BLaER1 treated with 17β-estradiol and CSF1 and Interleukin-3, amounts not matched to agents 10 nM and 100 nM (cell line): ENCODE data around the gene SYPL2.

Experiments
- H3K27ac ChIP-seq, 11 experiments: shearing (Covaris generic); formaldehyde crosslinking; 2 replicates each; pipeline ENCODE4 v1.8.1; 2022
- H3K27me3 ChIP-seq, 11 experiments: shearing (Covaris generic); formaldehyde crosslinking; 2 replicates each; pipeline ENCODE4 v1.8.1; 2022
- H3K36me3 ChIP-seq, 11 experiments: shearing (Covaris generic); formaldehyde crosslinking; 2 replicates each; pipeline ENCODE4 v1.8.1; 2022
- H3K4me1 ChIP-seq, 10 experiments: shearing (Covaris generic); formaldehyde crosslinking; 2 replicates each; pipeline ENCODE4 v1.8.1; 2022
- H3K4me2 ChIP-seq, 11 experiments: shearing (Covaris generic); formaldehyde crosslinking; 2 replicates each; pipeline ENCODE4 v1.8.1; 2022
- H3K4me3 ChIP-seq, 10 experiments: shearing (Covaris generic); formaldehyde crosslinking; 2 replicates each; pipeline ENCODE4 v1.8.1; 2022
- H3K9ac ChIP-seq, 11 experiments: shearing (Covaris generic); formaldehyde crosslinking; 2 replicates each; pipeline ENCODE4 v1.8.1; 2022
- H3K9me3 ChIP-seq, 11 experiments: shearing (Covaris generic); formaldehyde crosslinking; replicated peaks in 1 of 11; 2 replicates each; pipeline ENCODE4 v1.8.1; 2022
- H4K20me1 ChIP-seq, 11 experiments: shearing (Covaris generic); formaldehyde crosslinking; 2 replicates each; pipeline ENCODE4 v1.8.1; 2022
- Cebpa-rat ChIP-seq, 11 experiments: shearing (Covaris generic); IDR thresholded peaks; 2 replicates each; pipeline ENCODE4 v1.8.1; 2022

The SYPL2 gene

DNA sequence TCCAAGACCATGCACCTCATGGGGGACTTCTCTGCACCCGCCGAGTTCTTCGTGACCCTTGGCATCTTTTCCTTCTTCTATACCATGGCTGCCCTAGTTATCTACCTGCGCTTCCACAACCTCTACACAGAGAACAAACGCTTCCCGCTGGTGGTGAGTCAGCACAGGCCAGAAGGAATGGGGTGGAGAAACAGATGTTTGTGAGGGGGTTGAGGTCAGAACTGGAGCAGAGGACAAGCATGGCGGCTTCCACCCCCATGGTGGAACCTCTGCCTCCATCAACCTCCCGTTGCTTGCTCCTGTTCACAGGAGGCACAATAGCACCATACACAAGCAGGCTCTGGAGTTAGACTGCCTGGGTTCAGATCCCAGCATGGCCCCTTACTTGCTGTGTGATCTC lies 10.5 kb downstream of the SYPL2 start:
- no peaks in the 10 kb centered on the region for H3K9me3 ChIP-seq
- H3K4me3 ChIP-seq: no peak overlapping the region
- H3K4me2 ChIP-seq: no peak overlapping the region
- no peaks in the 10 kb centered on the region for H3K36me3 ChIP-seq
- peaks cover 0 to 16% (median 3%) of the 10 kb centered on the region in 10 experiments; a peak in 10 of 20 replicates for H3K4me1 ChIP-seq
- no peak for TF ChIP-seq Cebpa-rat (IDR thresholded peaks at IDR 0.05)
- H3K9ac ChIP-seq: no peak overlapping the region
- no peak overlapping the region for H3K27ac ChIP-seq
- no peaks in the 10 kb centered on the region for H3K27me3 ChIP-seq
- H4K20me1 ChIP-seq: no peaks in the 10 kb centered on the region; a peak in 1 of 22 replicates

GRCh38 chr1:109477821-109478220 lies 11.5 kb downstream of the SYPL2 start:
- no peaks in the 10 kb centered on the region for H3K9me3 ChIP-seq
- H3K27me3 ChIP-seq: no peaks in the 10 kb centered on the region
- peak overlapping the region in 4 of 11 experiments; percentile 16 to 64 (median 36); a peak in 8 of 22 replicates for H3K4me2 ChIP-seq
- no peak overlapping the region for H3K27ac ChIP-seq
- H4K20me1 ChIP-seq: no peaks in the 10 kb centered on the region; a peak in 1 of 22 replicates
- H3K4me1 ChIP-seq: peaks cover under 1 to 16% (median 3%) of the 10 kb centered on the region in 10 experiments
- no peak overlapping the region for H3K9ac ChIP-seq
- no peak overlapping the region for H3K4me3 ChIP-seq
- TF ChIP-seq Cebpa-rat (IDR thresholded peaks at IDR 0.05): no peak
- no peaks in the 10 kb centered on the region for H3K36me3 ChIP-seq

DNA sequence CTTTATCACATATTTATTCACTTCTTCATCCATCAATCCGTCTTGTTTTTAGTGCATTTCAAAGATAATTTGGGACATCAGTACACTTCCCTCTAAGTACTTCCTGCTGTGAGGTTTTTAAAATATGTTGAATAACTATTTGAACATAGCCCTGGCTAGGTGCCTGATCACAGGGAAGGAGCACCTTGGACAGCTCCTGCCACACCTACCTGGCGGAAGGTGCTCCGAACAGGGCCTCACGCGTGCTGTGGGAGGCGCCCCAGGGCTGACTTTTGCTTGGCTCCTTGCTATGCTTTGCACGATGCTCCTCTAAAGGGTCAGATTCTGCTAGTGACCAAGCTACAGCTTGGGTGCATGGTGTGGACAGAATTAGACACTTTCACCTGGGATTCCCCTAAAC lies 12.5 kb downstream of the SYPL2 start:
- Histone ChIP-seq H3K27me3 (no peaks in the 10 kb centered on the region), H3K4me1 (peaks cover 6 to 19% (median 9%) of the 10 kb centered on the region in 10 experiments), H3K27ac (no peak overlapping the region), H3K9me3 (no peaks in the 10 kb centered on the region), H3K36me3 (no peaks in the 10 kb centered on the region), H3K4me2 (peak overlapping the region in 2 of 11 experiments; percentile 16 to 64; a peak in 1 of 22 replicates), H3K4me3 (no peak overlapping the region), H4K20me1 (no peaks in the 10 kb centered on the region; a peak in 1 of 22 replicates), H3K9ac (no peak overlapping the region)
- TF ChIP-seq Cebpa-rat (IDR thresholded peaks at IDR 0.05): no peak

- Histone ChIP-seq H3K9ac (no peak overlapping the region), H3K9me3 (no peaks in the 10 kb centered on the region), H3K36me3 (no peaks in the 10 kb centered on the region), H3K4me3 (no peak overlapping the region), H3K27me3 (no peaks in the 10 kb centered on the region), H3K27ac (no peak overlapping the region), H3K4me1 (peaks cover 6 to 20% (median 9%) of the 10 kb centered on the region in 10 experiments), H4K20me1 (peaks cover 0 to under 1% (median 0%) of the 10 kb centered on the region in 11 experiments; a peak in 3 of 22 replicates), H3K4me2 (no peak overlapping the region)
- no peak for TF ChIP-seq Cebpa-rat (IDR thresholded peaks at IDR 0.05)
These were observed 13.0 kb downstream of the SYPL2 start for GRCh38 chr1:109479311-109479710.

DNA sequence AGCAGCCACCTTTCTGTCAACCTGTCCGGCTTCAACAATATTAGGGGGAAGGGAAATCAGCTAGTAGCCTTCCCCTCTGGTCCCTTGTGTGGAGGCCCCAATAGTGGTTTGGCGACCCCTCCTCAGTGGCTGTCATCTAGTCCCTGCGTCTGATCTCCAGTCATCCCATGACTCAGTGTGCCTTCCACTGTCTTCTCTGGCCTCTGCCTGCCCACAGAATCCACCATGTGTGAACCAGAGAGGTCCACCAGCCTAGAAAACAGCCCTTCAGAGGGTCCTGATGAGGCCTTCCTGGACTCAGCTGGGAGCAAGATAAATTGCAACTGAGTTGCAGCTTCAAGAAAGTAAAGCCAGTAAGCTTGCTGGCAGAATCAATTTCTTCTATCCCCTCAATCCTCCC lies 13.6 kb downstream of the SYPL2 start:
- Histone ChIP-seq H3K9ac (no peak overlapping the region), H3K4me3 (no peak overlapping the region), H3K36me3 (no peaks in the 10 kb centered on the region), H4K20me1 (peaks cover 0 to 6% (median 0%) of the 10 kb centered on the region in 11 experiments; a peak in 3 of 22 replicates), H3K27ac (no peak overlapping the region), H3K4me2 (no peak overlapping the region), H3K9me3 (no peaks in the 10 kb centered on the region), H3K4me1 (peaks cover 11 to 26% (median 14%) of the 10 kb centered on the region in 10 experiments), H3K27me3 (no peaks in the 10 kb centered on the region)
- TF ChIP-seq Cebpa-rat (IDR thresholded peaks at IDR 0.05): no peak

DNA sequence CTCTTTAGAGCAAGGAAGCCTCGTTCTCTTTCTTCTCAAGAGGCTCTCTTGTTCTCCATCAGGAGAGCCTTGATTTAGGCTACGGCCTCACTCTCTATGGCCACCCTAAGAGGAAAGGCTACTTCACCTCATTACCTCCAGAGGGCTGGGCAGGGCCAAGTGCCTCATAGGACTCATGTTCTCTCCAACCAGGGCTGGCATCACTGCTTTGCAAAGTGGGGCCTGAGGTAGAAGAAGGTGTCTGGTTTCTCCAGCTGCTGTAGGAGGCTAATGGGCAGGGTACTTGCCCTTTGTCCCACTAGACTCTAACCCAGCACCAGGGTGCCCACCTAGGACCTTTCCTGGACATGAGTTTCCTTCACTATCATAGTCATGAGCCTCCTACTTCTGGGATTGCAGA lies 15.3 kb downstream of the SYPL2 start:
- no peaks in the 10 kb centered on the region for H3K27me3 ChIP-seq
- no peak overlapping the region for H3K27ac ChIP-seq
- no peak overlapping the region for H3K4me2 ChIP-seq
- H3K9ac ChIP-seq: no peak overlapping the region
- no peak for TF ChIP-seq Cebpa-rat (IDR thresholded peaks at IDR 0.05)
- H3K36me3 ChIP-seq: peaks cover 0 to 12% (median 10%) of the 10 kb centered on the region in 11 experiments; a peak in 15 of 22 replicates
- peaks cover 22 to 38% (median 30%) of the 10 kb centered on the region in 10 experiments for H3K4me1 ChIP-seq
- H3K4me3 ChIP-seq: no peak overlapping the region
- no peaks in the 10 kb centered on the region for H3K9me3 ChIP-seq
- peaks cover 0 to 21% (median 0%) of the 10 kb centered on the region in 11 experiments; a peak in 3 of 22 replicates for H4K20me1 ChIP-seq

GRCh38 chr1:109482242-109482641 lies 15.9 kb downstream of the SYPL2 start:
- H3K4me2 ChIP-seq: no peak overlapping the region
- peaks cover 0 to 18% (median 16%) of the 10 kb centered on the region in 11 experiments; a peak in 18 of 22 replicates for H3K36me3 ChIP-seq
- H3K9me3 ChIP-seq: no peaks in the 10 kb centered on the region
- no peaks in the 10 kb centered on the region for H3K27me3 ChIP-seq
- H3K9ac ChIP-seq: no peak overlapping the region
- peaks cover 22 to 38% (median 30%) of the 10 kb centered on the region in 10 experiments for H3K4me1 ChIP-seq
- no peak for TF ChIP-seq Cebpa-rat (IDR thresholded peaks at IDR 0.05)
- peaks cover 0 to 21% (median 0%) of the 10 kb centered on the region in 11 experiments; a peak in 3 of 22 replicates for H4K20me1 ChIP-seq
- no peak overlapping the region for H3K4me3 ChIP-seq
- no peak overlapping the region for H3K27ac ChIP-seq

- Histone ChIP-seq H3K36me3 (peaks cover 6 to 26% (median 24%) of the 10 kb centered on the region in 11 experiments), H4K20me1 (peaks cover 0 to 21% (median 0%) of the 10 kb centered on the region in 11 experiments; a peak in 3 of 22 replicates), H3K4me1 (peaks cover 22 to 32% (median 27%) of the 10 kb centered on the region in 10 experiments), H3K27ac (0 out of 22 replicates have a peak overlapping the region, but pooled peaks of 1 of the 11 experiments have one; percentile 8), H3K27me3 (no peaks in the 10 kb centered on the region), H3K9ac (peak overlapping the region in 10 of 11 experiments; percentile 26 to 68 (median 60); a peak in 17 of 22 replicates), H3K4me2 (peak overlapping the region; percentile 80 to 98 (median 96)), H3K4me3 (peak overlapping the region; percentile 64 to 87 (median 80)), H3K9me3 (no peaks in the 10 kb centered on the region)
- TF ChIP-seq Cebpa-rat (IDR thresholded peaks at IDR 0.05): no peak
These were observed 16.7 kb downstream of the SYPL2 start for GRCh38 chr1:109482791-109483671.
